GM12878 (cell line): ENCODE data around the gene ZDHHC7. TPM values are rescaled to one million over a fixed set of nuclear protein-coding genes. Genes with fewer than 3 reads are reported as not detected.

Experiments used
- ATAC-seq: fragments of 200-7000 bp; cut with Tn5 transposase; 3 replicates; pipeline ENCODE4 v1.9.1; 2020; ENCODE audit warnings: mild to moderate bottlenecking, moderate library complexity
- BruUV-seq: library from RNA; stranded (reverse); fragments of 400-500 nt; replicated peaks from 2 replicates; lab custom pipeline; 2021; lab: Mats Ljungman, UMichigan
- CTCF ChIA-PET: fragments of 300-600 bp; sonication (Branson Sonifier 250); formaldehyde crosslinking; extraction: SDS; loops from one replicate; lab custom pipeline; 2021; ENCODE audit warnings: inconsistent platforms; lab: Yijun Ruan, JAX
- POLR2A ChIA-PET: fragments of 350-600 bp; formaldehyde crosslinking; extraction: SDS; loops from one replicate; lab custom pipeline; 2021; ENCODE audit warnings: inconsistent platforms; lab: Charles Lee
- RAD21 ChIA-PET: fragments of 300-600 bp; sonication (Branson Sonifier 250); formaldehyde crosslinking; loops from one replicate; lab custom pipeline; 2023; ENCODE audit warnings: antibody characterized with exemption; ENCODE audit not compliant: unreplicated experiment; lab: Charles Lee
- SMC1A ChIA-PET: fragments of 300-600 bp; sonication (Branson Sonifier 250); formaldehyde crosslinking; loops from one replicate; lab custom pipeline; 2023; ENCODE audit not compliant: unreplicated experiment, uncharacterized antibody; lab: Charles Lee
- DNase-seq: peaks from one replicate; pipeline ENCODE4 v3.0.0-alpha.2; 2011; ENCODE audit warnings: low read depth, low spot score
- FAIRE-seq: peaks from 3 replicates; lab custom pipeline; 2011; peaks lifted over from hg19 to GRCh38; lab: Jason Lieb, UNC
- H2AFZ ChIP-seq: 2 replicates; pipeline ENCODE4 v1.6.0; 2011; ENCODE audit warnings: low read depth, low read length, control low read depth; ENCODE audit not compliant: control insufficient read depth
- H3K27ac ChIP-seq: 2 replicates; pipeline ENCODE4 v1.5.1; 2011; ENCODE audit warnings: control low read depth; ENCODE audit not compliant: control insufficient read depth, insufficient read depth
- H3K27me3 ChIP-seq, 2 experiments: replicated peaks in 1 of 2; 2 replicates each; pipeline versions ENCODE4 v1.6.0 to v1.6.1; 2011; ENCODE audit warnings: low read length in 1 of 2; ENCODE audit not compliant: control insufficient read depth in 2 of 2, insufficient read depth in 2 of 2
- H3K36me3 ChIP-seq, 2 experiments: 2 replicates each; pipeline ENCODE4 v1.5.1; 2011; ENCODE audit warnings: low read length in 1 of 2; ENCODE audit not compliant: control insufficient read depth in 2 of 2, insufficient read depth in 2 of 2
- H3K4me1 ChIP-seq: 2 replicates; pipeline ENCODE4 v1.6.1; 2011; ENCODE audit warnings: mild to moderate bottlenecking, low read length, moderate library complexity, mixed read lengths; ENCODE audit not compliant: control insufficient read depth, insufficient read depth
- H3K4me2 ChIP-seq: 2 replicates; pipeline ENCODE4 v1.6.0; 2011; ENCODE audit warnings: control low read depth; ENCODE audit not compliant: control insufficient read depth, insufficient read depth
- H3K4me3 ChIP-seq: fragments of 200-600 bp; sonication (generic); 2 replicates; pipeline ENCODE4 v1.5.1; 2016
- H3K79me2 ChIP-seq: 2 replicates; pipeline ENCODE4 v1.6.0; 2011; ENCODE audit warnings: low read length; ENCODE audit not compliant: control insufficient read depth, insufficient read depth
- H3K9ac ChIP-seq: 2 replicates; pipeline ENCODE4 v1.8.0; 2011; ENCODE audit warnings: low read length, control low read depth, mixed read lengths; ENCODE audit not compliant: control insufficient read depth, insufficient read depth
- H3K9me3 ChIP-seq: replicated peaks from 3 replicates; pipeline ENCODE4 v1.5.1; 2011; ENCODE audit warnings: mild to moderate bottlenecking, low read length; ENCODE audit not compliant: control insufficient read depth, insufficient read depth
- H4K20me1 ChIP-seq: 2 replicates; pipeline ENCODE4 v1.6.0; 2011; ENCODE audit not compliant: control insufficient read depth, insufficient read depth
- BACH1 ChIP-seq: fragments of 450-650 bp; IDR thresholded peaks from 2 replicates; pipeline ENCODE4 v1.6.1; 2017; ENCODE audit warnings: mild to moderate bottlenecking, borderline replicate concordance
- KAT2A ChIP-seq: conservative IDR thresholded peaks from 2 replicates; pipeline ENCODE4 v1.6.1; 2011; ENCODE audit warnings: low read depth, low read length; ENCODE audit not compliant: control insufficient read depth
- RBBP5 ChIP-seq: fragments of 200-600 bp; sonication (generic); conservative IDR thresholded peaks from 2 replicates; pipeline ENCODE4 v1.6.1; 2016
- REST ChIP-seq: IDR thresholded peaks from 2 replicates; pipeline ENCODE4 v1.6.1; 2012; ENCODE audit warnings: mild to moderate bottlenecking, low read depth, low read length
- TCF12 ChIP-seq: IDR thresholded peaks from 2 replicates; pipeline ENCODE4 v1.6.1; 2011; ENCODE audit warnings: low read depth, mild to moderate bottlenecking, low read length
- ZNF687 ChIP-seq: fragments of 450-650 bp; IDR thresholded peaks from 2 replicates; pipeline ENCODE4 v1.6.1; 2017; ENCODE audit warnings: mild to moderate bottlenecking, moderate library complexity
- WGBS: methylation state at CpG from one replicate; pipeline ENCODE4 v1.1.6; 2016; ENCODE audit warnings: low lambda C conversion rate; ENCODE audit not compliant: insufficient replicate concordance, insufficient coverage; ENCODE audit errors: missing lambda C conversion rate; 5-methylcytosine and 5-hydroxymethylcytosine counted together
- in situ Hi-C: fragments of 300-500 bp; cut with MboI; formaldehyde crosslinking; loops from 9 replicates; pipeline ENCODE4 v1.14.3; 2018; ENCODE audit warnings: mixed read lengths
- intact Hi-C: fragments of 100-400 bp; cut with micrococcal nuclease; formaldehyde crosslinking; loops from one replicate; pipeline ENCODE4 v1.14.2; 2022; ENCODE audit not compliant: unreplicated experiment
- polyA plus RNA-seq, 11 experiments: library from polyadenylated mRNA; depleted of rRNA in 4 of 11; unstranded in 6 of 11; stranded (reverse) in 5 of 11; fragments of >200 nt; fragmentation: Nextera tagmentation in 4 of 11; fragmentation: Illumina TruSeq in 1 of 11; extraction: Ambion mirVana in 4 of 11; extraction: Trizol in 1 of 11; gene quantifications; 1 replicate in 1 of 11; 2 replicates in 10 of 11; pipeline versions ENCODE4 v1.2.1 to v1.2.3, GENCODE V29; 2011 to 2016; ENCODE audit warnings: inconsistent platforms in 2 of 11, missing spikeins in 2 of 11, low read depth in 1 of 11
- total RNA-seq, 4 experiments: library from RNA; depleted of rRNA in 3 of 4; stranded (reverse); fragments of >200 nt in 3 of 4; fragmentation: Illumina TruSeq in 1 of 4; extraction: Trizol in 1 of 4; gene quantifications; 2 replicates each; pipeline versions ENCODE4 v1.2.1 to v1.2.3, GENCODE V29; 2013 to 2021
- TF ChIP-seq, protein P1 (sequence below): fragments of 450-650 bp; formaldehyde crosslinking; IDR thresholded peaks from 2 replicates; pipeline ENCODE4 v1.4.0; 2020; ENCODE audit warnings: mild to moderate bottlenecking, moderate library complexity

The ZDHHC7 gene
- total and polyA plus RNA-seq, 10 of the 15 experiments (the other 5 are each of a cell fraction or from before 2014, with no cell fraction given) = 0.87 to 26.0 (median 20.0) TPM

DNA sequence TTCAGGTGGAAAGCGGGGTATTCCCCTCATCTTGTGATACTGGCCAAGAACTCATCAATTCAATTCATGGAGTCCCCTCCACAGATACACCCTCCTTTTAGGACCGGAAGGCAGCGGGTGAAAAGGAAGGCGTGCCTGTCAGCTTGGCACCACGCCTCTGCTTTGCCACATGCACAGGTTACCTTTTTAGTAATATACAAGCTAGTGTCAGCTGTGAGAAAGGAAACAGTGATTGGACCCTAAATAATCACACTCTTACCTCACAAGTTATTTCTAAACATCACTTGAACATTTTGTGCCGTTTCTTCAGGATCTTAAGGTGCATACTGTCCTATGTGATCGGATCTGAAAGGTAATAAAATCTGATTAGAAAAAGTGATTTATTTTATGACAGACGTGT is 15.7 kb downstream of the ZDHHC7 start:
- TF ChIP-seq, protein P1, sequence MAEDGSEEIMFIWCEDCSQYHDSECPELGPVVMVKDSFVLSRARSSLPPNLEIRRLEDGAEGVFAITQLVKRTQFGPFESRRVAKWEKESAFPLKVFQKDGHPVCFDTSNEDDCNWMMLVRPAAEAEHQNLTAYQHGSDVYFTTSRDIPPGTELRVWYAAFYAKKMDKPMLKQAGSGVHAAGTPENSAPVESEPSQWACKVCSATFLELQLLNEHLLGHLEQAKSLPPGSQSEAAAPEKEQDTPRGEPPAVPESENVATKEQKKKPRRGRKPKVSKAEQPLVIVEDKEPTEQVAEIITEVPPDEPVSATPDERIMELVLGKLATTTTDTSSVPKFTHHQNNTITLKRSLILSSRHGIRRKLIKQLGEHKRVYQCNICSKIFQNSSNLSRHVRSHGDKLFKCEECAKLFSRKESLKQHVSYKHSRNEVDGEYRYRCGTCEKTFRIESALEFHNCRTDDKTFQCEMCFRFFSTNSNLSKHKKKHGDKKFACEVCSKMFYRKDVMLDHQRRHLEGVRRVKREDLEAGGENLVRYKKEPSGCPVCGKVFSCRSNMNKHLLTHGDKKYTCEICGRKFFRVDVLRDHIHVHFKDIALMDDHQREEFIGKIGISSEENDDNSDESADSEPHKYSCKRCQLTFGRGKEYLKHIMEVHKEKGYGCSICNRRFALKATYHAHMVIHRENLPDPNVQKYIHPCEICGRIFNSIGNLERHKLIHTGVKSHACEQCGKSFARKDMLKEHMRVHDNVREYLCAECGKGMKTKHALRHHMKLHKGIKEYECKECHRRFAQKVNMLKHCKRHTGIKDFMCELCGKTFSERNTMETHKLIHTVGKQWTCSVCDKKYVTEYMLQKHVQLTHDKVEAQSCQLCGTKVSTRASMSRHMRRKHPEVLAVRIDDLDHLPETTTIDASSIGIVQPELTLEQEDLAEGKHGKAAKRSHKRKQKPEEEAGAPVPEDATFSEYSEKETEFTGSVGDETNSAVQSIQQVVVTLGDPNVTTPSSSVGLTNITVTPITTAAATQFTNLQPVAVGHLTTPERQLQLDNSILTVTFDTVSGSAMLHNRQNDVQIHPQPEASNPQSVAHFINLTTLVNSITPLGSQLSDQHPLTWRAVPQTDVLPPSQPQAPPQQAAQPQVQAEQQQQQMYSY = no peak
- TF ChIP-seq BACH1 (no peak), ZNF687 (no peak), TCF12 (no peak), RBBP5 (no peak), KAT2A (no peak), REST (no peak)
- CTCF ChIA-PET = interaction anchor here (1.4 to 1.7 kb wide), 2 partner anchors 25 to 91 kb away, joined by 3 to 5 read pairs; no protein-coding TSS in a partner anchor
- Histone ChIP-seq H2AFZ (no peak overlapping the region), H3K4me1 (no peaks in the 10 kb centered on the region), H3K27me3 (no peaks in the 10 kb centered on the region), H3K9ac (no peak overlapping the region), H3K79me2 (peaks cover 4% of the 10 kb centered on the region), H3K36me3 (peaks cover 9 to 12% of the 10 kb centered on the region in 2 experiments), H3K4me2 (no peak overlapping the region), H3K9me3 (no peaks in the 10 kb centered on the region), H4K20me1 (no peaks in the 10 kb centered on the region), H3K4me3 (no peak overlapping the region), H3K27ac (no peak overlapping the region)
- ATAC-seq (no peak), DNase-seq (no peak), FAIRE-seq (no peak)
- in situ Hi-C loops = no loop called here
- 92% methylated on average over 8 of the region's 8 CpGs for WGBS
- POLR2A ChIA-PET = interaction anchor here (0.6 to 1.4 kb wide), 2 partner anchors 10 to 94 kb away, joined by 4 to 5 read pairs; no protein-coding TSS in a partner anchor
- BruUV-seq = no TSS peak
- RAD21 ChIA-PET = no interaction called here
- SMC1A ChIA-PET = no interaction called here
- intact Hi-C loops = no loop called here
